ENCODE measurements around the gene WNT16.

DNA sequence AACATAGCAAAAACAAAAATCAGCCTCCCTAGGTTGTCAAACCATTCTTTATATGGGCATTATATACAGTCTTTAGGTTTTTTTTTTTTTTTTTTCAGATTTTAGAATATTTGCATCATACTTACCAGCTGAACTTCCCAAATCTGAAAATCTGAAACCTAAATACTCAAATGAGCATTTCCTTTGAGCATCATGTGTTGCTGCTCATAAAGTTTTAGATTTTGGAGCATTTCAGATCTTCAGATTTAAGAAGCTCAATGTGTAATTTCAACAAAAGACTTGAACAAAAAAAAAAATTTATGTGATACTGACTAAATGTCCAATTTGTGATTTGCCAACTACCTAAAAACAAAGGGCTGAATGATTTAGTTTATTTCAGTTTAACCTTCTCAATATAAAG is 53.7 kb downstream of the WNT16 start:
- TF ChIP-seq POLR2AphosphoS5 (IDR thresholded peaks at IDR 0.05; ENCODE audit: borderline replicate concordance, low read depth, low read length) (no peak), EZH2 (IDR thresholded peaks at IDR 0.05) (no peak), FOXP2 (optimal IDR thresholded peaks at IDR 0.05; ENCODE audit: control extremely low read depth, extremely low read length, insufficient read depth) (no peak)
